IMR-90 (cell line): Measurements from ENCODE around the gene SPRR2A. TPM values are rescaled to one million over a fixed set of nuclear protein-coding genes. Genes with fewer than 3 reads are reported as not detected.

Source experiments
- ATAC-seq: fragments of 200-7000 bp; cut with Tn5 transposase; 2 replicates; pipeline ENCODE4 v1.9.1; 2020; ENCODE audit warnings: low read depth, mild to moderate bottlenecking, moderate library complexity
- BruUV-seq: library from RNA; stranded (reverse); fragments of 400-500 nt; replicated peaks from 2 replicates; lab custom pipeline; 2021; lab: Mats Ljungman, UMichigan
- CTCF ChIA-PET: fragments of 300-600 bp; formaldehyde crosslinking; extraction: SDS; loops from one replicate; lab custom pipeline; 2021; ENCODE audit warnings: antibody characterized with exemption; lab: Yijun Ruan, JAX
- POLR2A ChIA-PET: fragments of 300-600 bp; sonication (Branson Sonifier 250); formaldehyde crosslinking; loops from one replicate; lab custom pipeline; 2022; ENCODE audit warnings: antibody characterized with exemption; ENCODE audit not compliant: unreplicated experiment; lab: Charles Lee
- DNase-seq: peaks from one replicate; pipeline ENCODE4 v3.0.0; 2013
- H2AFZ ChIP-seq: replicated peaks from 2 replicates; pipeline ENCODE3; 2013; ENCODE audit warnings: low read length, mild to moderate bottlenecking; ENCODE audit not compliant: poor library complexity
- H2AK5ac ChIP-seq: 2 replicates; pipeline ENCODE4 v1.6.1; 2013; ENCODE audit warnings: low read depth, low read length, inconsistent platforms
- H2AK9ac ChIP-seq: replicated peaks from 2 replicates; pipeline ENCODE3; 2013; ENCODE audit warnings: mild to moderate bottlenecking, low read depth, low read length, moderate library complexity; ENCODE audit not compliant: poor library complexity
- H2BK120ac ChIP-seq: 2 replicates; pipeline ENCODE4 v1.6.1; 2013; ENCODE audit warnings: low read depth, low read length, inconsistent platforms
- H2BK15ac ChIP-seq: 3 replicates; pipeline ENCODE4 v1.6.1; 2013; ENCODE audit warnings: low read depth, low read length, inconsistent platforms
- H2BK20ac ChIP-seq: 2 replicates; pipeline ENCODE4 v1.6.1; 2013; ENCODE audit warnings: low read depth, mild to moderate bottlenecking, inconsistent platforms, low read length, moderate library complexity
- H2BK5ac ChIP-seq: 2 replicates; pipeline ENCODE4 v1.6.1; 2013; ENCODE audit warnings: mild to moderate bottlenecking, low read depth, low read length, inconsistent platforms; ENCODE audit not compliant: poor library complexity, severe bottlenecking
- H3K14ac ChIP-seq: replicated peaks from 2 replicates; pipeline ENCODE4 v1.6.1; 2013; ENCODE audit warnings: low read depth, low read length, inconsistent platforms
- H3K18ac ChIP-seq: 2 replicates; pipeline ENCODE4 v1.6.1; 2013; ENCODE audit warnings: low read depth, low read length, control low read depth
- H3K23ac ChIP-seq: 2 replicates; pipeline ENCODE4 v1.6.1; 2013; ENCODE audit warnings: low read depth, low read length, inconsistent platforms
- H3K27ac ChIP-seq: 2 replicates; pipeline ENCODE4 v1.5.1; 2013; ENCODE audit warnings: mild to moderate bottlenecking, control low read depth, low read length; ENCODE audit not compliant: insufficient read depth
- H3K27me3 ChIP-seq: 2 replicates; pipeline ENCODE4 v1.6.1; 2013; ENCODE audit warnings: low read length; ENCODE audit not compliant: control insufficient read depth, insufficient read depth
- H3K36me3 ChIP-seq: 2 replicates; pipeline ENCODE4 v1.6.1; 2013; ENCODE audit warnings: low read length, mixed read lengths; ENCODE audit not compliant: control insufficient read depth, insufficient read depth
- H3K4ac ChIP-seq: 2 replicates; pipeline ENCODE4 v1.6.1; 2013; ENCODE audit warnings: low read depth, low read length, inconsistent platforms
- H3K4me1 ChIP-seq: 2 replicates; pipeline ENCODE4 v1.6.1; 2013; ENCODE audit warnings: low read length, mixed read lengths; ENCODE audit not compliant: control insufficient read depth, insufficient read depth
- H3K4me2 ChIP-seq: 2 replicates; pipeline ENCODE4 v1.6.1; 2013; ENCODE audit warnings: low read depth, mild to moderate bottlenecking, control low read depth, low read length, moderate library complexity
- H3K4me3 ChIP-seq: 2 replicates; pipeline ENCODE4 v1.5.1; 2013; ENCODE audit warnings: low read depth, mild to moderate bottlenecking, control low read depth, low read length, moderate library complexity; ENCODE audit not compliant: insufficient read depth
- H3K56ac ChIP-seq: 2 replicates; pipeline ENCODE4 v1.6.1; 2013; ENCODE audit warnings: low read length, inconsistent platforms; ENCODE audit not compliant: insufficient read depth; ENCODE audit errors: extremely low read depth
- H3K79me1 ChIP-seq, 2 experiments: 2 replicates each; pipeline ENCODE4 v1.6.1; 2013; ENCODE audit warnings: low read length in 2 of 2, inconsistent platforms in 1 of 2, low read depth in 1 of 2
- H3K9ac ChIP-seq: 2 replicates; pipeline ENCODE4 v1.6.1; 2013; ENCODE audit warnings: low read depth, low read length, control low read depth
- H3K9me1 ChIP-seq: 2 replicates; pipeline ENCODE4 v1.6.1; 2013; ENCODE audit warnings: low read length, inconsistent platforms; ENCODE audit not compliant: insufficient read depth
- H3K9me3 ChIP-seq: 2 replicates; pipeline ENCODE4 v1.6.1; 2013; ENCODE audit warnings: low read length; ENCODE audit not compliant: control insufficient read depth, insufficient read depth
- H4K20me1 ChIP-seq: 2 replicates; pipeline ENCODE4 v1.6.1; 2013; ENCODE audit warnings: low read length, inconsistent platforms; ENCODE audit not compliant: insufficient read depth
- H4K5ac ChIP-seq: 2 replicates; pipeline ENCODE4 v1.6.1; 2013; ENCODE audit warnings: mild to moderate bottlenecking, low read depth, low read length, control low read depth
- H4K8ac ChIP-seq, 2 experiments: 2 replicates each; pipeline ENCODE4 v1.6.1; 2013; ENCODE audit warnings: low read depth in 2 of 2, low read length in 2 of 2, control low read depth in 1 of 2, inconsistent platforms in 1 of 2
- H4K91ac ChIP-seq: 2 replicates; pipeline ENCODE4 v1.6.1; 2013; ENCODE audit warnings: low read depth, low read length, inconsistent platforms; ENCODE audit not compliant: insufficient read depth
- CEBPB ChIP-seq: IDR thresholded peaks from 2 replicates; pipeline ENCODE4 v1.6.1; 2012; ENCODE audit warnings: low read depth, low read length, improper control_type of control experiment
- ELK1 ChIP-seq: fragments of 150-350 bp; IDR thresholded peaks from 2 replicates; pipeline ENCODE4 v1.6.1; 2016; ENCODE audit warnings: low read depth, mild to moderate bottlenecking, low read length, moderate library complexity, borderline replicate concordance
- FOS ChIP-seq: fragments of 150-350 bp; IDR thresholded peaks from 2 replicates; pipeline ENCODE4 v1.6.1; 2016; ENCODE audit warnings: low read depth, low read length
- RAD21 ChIP-seq: IDR thresholded peaks from 2 replicates; pipeline ENCODE4 v1.6.1; 2012; ENCODE audit warnings: low read length, improper control_type of control experiment
- WGBS, 2 experiments: methylation state at CpG; one replicate each; pipeline versions ENCODE4 v1.1.5 to v1.1.7; 2013; ENCODE audit warnings: missing lambda C conversion rate in 2 of 2; ENCODE audit not compliant: insufficient read length in 1 of 2; ENCODE audit errors: extremely low coverage in 2 of 2; 5-methylcytosine and 5-hydroxymethylcytosine counted together
- dilution Hi-C: fragments of 300-500 bp; cut with HindIII; formaldehyde crosslinking; loops from one replicate; pipeline ENCODE4 v1.14.3; 2018; ENCODE audit warnings: low sequenced_read_pairs; ENCODE audit not compliant: unreplicated experiment
- in situ Hi-C: fragments of 300-500 bp; cut with MboI; formaldehyde crosslinking; loops from 3 replicates; pipeline ENCODE4 v1.14.3; 2019; ENCODE audit warnings: low sequenced_read_pairs, inconsistent platforms, mixed read lengths
- intact Hi-C: fragments of 100-400 bp; cut with micrococcal nuclease; formaldehyde crosslinking; loops from 2 replicates; pipeline ENCODE4 v1.10.0; 2022
- polyA plus RNA-seq, 3 experiments: library from polyadenylated mRNA; depleted of rRNA; stranded (reverse); fragments of >200 nt; gene quantifications; 2 replicates each; pipeline ENCODE4 v1.2.3, GENCODE V29; 2012; ENCODE audit warnings: low replicate concordance in 1 of 3
- total RNA-seq: library from RNA; depleted of rRNA; stranded (reverse); fragments of >200 nt; gene quantifications from 2 replicates; pipeline ENCODE4 v1.2.3, GENCODE V29; 2012
- TF ChIP-seq, protein P1 (sequence below): conservative IDR thresholded peaks from 2 replicates; pipeline ENCODE4 v1.5.1; 2012; ENCODE audit warnings: mild to moderate bottlenecking, low read depth, low read length, improper control_type of control experiment

SPRR2A gene
- total and polyA plus RNA-seq, 2 of the 4 experiments (the other 2 are of a cell fraction) = not detected

DNA sequence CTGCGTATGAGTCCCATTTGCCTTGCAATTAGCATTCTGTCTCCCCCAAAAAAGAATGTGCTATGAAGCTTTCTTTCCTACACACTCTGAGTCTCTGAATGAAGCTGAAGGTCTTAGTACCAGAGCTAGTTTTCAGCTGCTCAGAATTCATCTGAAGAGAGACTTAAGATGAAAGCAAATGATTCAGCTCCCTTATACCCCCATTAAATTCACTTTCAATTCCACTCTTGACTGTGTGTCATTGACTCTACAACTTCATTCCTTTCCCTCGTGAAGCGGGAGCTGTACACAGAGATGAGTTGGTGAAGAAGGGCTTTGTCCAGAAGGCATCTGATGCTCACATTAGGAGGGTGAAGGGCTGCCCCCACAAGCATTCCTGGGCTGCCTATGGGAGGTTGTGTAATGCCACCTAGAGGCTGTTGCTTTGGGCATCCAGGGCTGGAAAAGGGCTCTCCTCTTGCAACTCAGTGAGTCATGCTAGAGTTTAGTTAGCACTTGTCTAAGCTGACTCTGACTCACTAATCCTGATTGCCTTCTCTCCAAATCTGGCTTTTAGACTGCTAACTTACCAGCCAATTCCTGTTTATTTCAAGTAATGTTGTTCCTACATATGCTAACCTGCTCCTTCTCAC lies 24.5 kb downstream of the SPRR2A start:
- Histone ChIP-seq H3K27me3 (no peaks in the 10 kb centered on the region), H3K18ac (no peak overlapping the region), H3K4ac (no peak overlapping the region), H3K4me3 (no peak overlapping the region), H3K4me2 (no peak overlapping the region), H2AK5ac (no peak overlapping the region), H2BK120ac (no peak overlapping the region), H4K20me1 (no peaks in the 10 kb centered on the region), H2BK5ac (no peak overlapping the region), H2BK15ac (no peak overlapping the region), H3K9me1 (no peaks in the 10 kb centered on the region), H4K91ac (no peak overlapping the region), H2BK20ac (no peak overlapping the region), H4K8ac (no peak overlapping the region), H3K79me1 (no peaks in the 10 kb centered on the region), H3K9ac (no peak overlapping the region), H3K56ac (no peak overlapping the region), H3K14ac (no peak overlapping the region), H3K4me1 (no peaks in the 10 kb centered on the region), H3K23ac (no peak overlapping the region), H3K36me3 (no peaks in the 10 kb centered on the region), H3K27ac (no peak overlapping the region), H3K9me3 (no peaks in the 10 kb centered on the region), H2AFZ (no peak overlapping the region), H4K5ac (no peak overlapping the region), H2AK9ac (no peak overlapping the region)
- intact Hi-C loops = no loop called here
- CTCF ChIA-PET = no interaction called here
- POLR2A ChIA-PET = no interaction called here
- peak; percentile 56 for ATAC-seq
- dilution Hi-C loops = no loop called here
- peak; percentile 48 for DNase-seq
- TF ChIP-seq, protein P1, sequence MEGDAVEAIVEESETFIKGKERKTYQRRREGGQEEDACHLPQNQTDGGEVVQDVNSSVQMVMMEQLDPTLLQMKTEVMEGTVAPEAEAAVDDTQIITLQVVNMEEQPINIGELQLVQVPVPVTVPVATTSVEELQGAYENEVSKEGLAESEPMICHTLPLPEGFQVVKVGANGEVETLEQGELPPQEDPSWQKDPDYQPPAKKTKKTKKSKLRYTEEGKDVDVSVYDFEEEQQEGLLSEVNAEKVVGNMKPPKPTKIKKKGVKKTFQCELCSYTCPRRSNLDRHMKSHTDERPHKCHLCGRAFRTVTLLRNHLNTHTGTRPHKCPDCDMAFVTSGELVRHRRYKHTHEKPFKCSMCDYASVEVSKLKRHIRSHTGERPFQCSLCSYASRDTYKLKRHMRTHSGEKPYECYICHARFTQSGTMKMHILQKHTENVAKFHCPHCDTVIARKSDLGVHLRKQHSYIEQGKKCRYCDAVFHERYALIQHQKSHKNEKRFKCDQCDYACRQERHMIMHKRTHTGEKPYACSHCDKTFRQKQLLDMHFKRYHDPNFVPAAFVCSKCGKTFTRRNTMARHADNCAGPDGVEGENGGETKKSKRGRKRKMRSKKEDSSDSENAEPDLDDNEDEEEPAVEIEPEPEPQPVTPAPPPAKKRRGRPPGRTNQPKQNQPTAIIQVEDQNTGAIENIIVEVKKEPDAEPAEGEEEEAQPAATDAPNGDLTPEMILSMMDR = peak; percentile 30
- peak; percentile 34; the same call in 1 of the 2 replicates for TF ChIP-seq FOS
- TF ChIP-seq ELK1 = no peak
- peak; percentile 33 for TF ChIP-seq RAD21
- peak; percentile 64; the same call in 1 of the 2 replicates for TF ChIP-seq CEBPB
- no CpG with 5 or more reads among the region's 3 CpGs for WGBS, 2 experiments
- in situ Hi-C loops = no loop called here
- no TSS peak for BruUV-seq
